IMR-90 (cell line): ENCODE measurements around the gene PRR5. TPM values are rescaled to one million over a fixed set of nuclear protein-coding genes. Genes with fewer than 3 reads are reported as not detected.

ENCODE experiments used
- ATAC-seq: fragments of 200-7000 bp; cut with Tn5 transposase; 2 replicates; pipeline ENCODE4 v1.9.1; 2020; ENCODE audit warnings: low read depth, mild to moderate bottlenecking, moderate library complexity
- BruUV-seq: library from RNA; stranded (reverse); fragments of 400-500 nt; replicated peaks from 2 replicates; lab custom pipeline; 2021; lab: Mats Ljungman, UMichigan
- CTCF ChIA-PET: fragments of 300-600 bp; formaldehyde crosslinking; extraction: SDS; loops from one replicate; lab custom pipeline; 2021; ENCODE audit warnings: antibody characterized with exemption; lab: Yijun Ruan, JAX
- POLR2A ChIA-PET: fragments of 300-600 bp; sonication (Branson Sonifier 250); formaldehyde crosslinking; loops from one replicate; lab custom pipeline; 2022; ENCODE audit warnings: antibody characterized with exemption; ENCODE audit not compliant: unreplicated experiment; lab: Charles Lee
- DNase-seq: peaks from one replicate; pipeline ENCODE4 v3.0.0; 2013
- H2AFZ ChIP-seq: replicated peaks from 2 replicates; pipeline ENCODE3; 2013; ENCODE audit warnings: low read length, mild to moderate bottlenecking; ENCODE audit not compliant: poor library complexity
- H2AK5ac ChIP-seq: 2 replicates; pipeline ENCODE4 v1.6.1; 2013; ENCODE audit warnings: low read depth, low read length, inconsistent platforms
- H2AK9ac ChIP-seq: replicated peaks from 2 replicates; pipeline ENCODE3; 2013; ENCODE audit warnings: mild to moderate bottlenecking, low read depth, low read length, moderate library complexity; ENCODE audit not compliant: poor library complexity
- H2BK120ac ChIP-seq: 2 replicates; pipeline ENCODE4 v1.6.1; 2013; ENCODE audit warnings: low read depth, low read length, inconsistent platforms
- H2BK15ac ChIP-seq: 3 replicates; pipeline ENCODE4 v1.6.1; 2013; ENCODE audit warnings: low read depth, low read length, inconsistent platforms
- H2BK20ac ChIP-seq: 2 replicates; pipeline ENCODE4 v1.6.1; 2013; ENCODE audit warnings: low read depth, mild to moderate bottlenecking, inconsistent platforms, low read length, moderate library complexity
- H2BK5ac ChIP-seq: 2 replicates; pipeline ENCODE4 v1.6.1; 2013; ENCODE audit warnings: mild to moderate bottlenecking, low read depth, low read length, inconsistent platforms; ENCODE audit not compliant: poor library complexity, severe bottlenecking
- H3K14ac ChIP-seq: replicated peaks from 2 replicates; pipeline ENCODE4 v1.6.1; 2013; ENCODE audit warnings: low read depth, low read length, inconsistent platforms
- H3K18ac ChIP-seq: 2 replicates; pipeline ENCODE4 v1.6.1; 2013; ENCODE audit warnings: low read depth, low read length, control low read depth
- H3K23ac ChIP-seq: 2 replicates; pipeline ENCODE4 v1.6.1; 2013; ENCODE audit warnings: low read depth, low read length, inconsistent platforms
- H3K27ac ChIP-seq: 2 replicates; pipeline ENCODE4 v1.5.1; 2013; ENCODE audit warnings: mild to moderate bottlenecking, control low read depth, low read length; ENCODE audit not compliant: insufficient read depth
- H3K27me3 ChIP-seq: 2 replicates; pipeline ENCODE4 v1.6.1; 2013; ENCODE audit warnings: low read length; ENCODE audit not compliant: control insufficient read depth, insufficient read depth
- H3K36me3 ChIP-seq: 2 replicates; pipeline ENCODE4 v1.6.1; 2013; ENCODE audit warnings: low read length, mixed read lengths; ENCODE audit not compliant: control insufficient read depth, insufficient read depth
- H3K4ac ChIP-seq: 2 replicates; pipeline ENCODE4 v1.6.1; 2013; ENCODE audit warnings: low read depth, low read length, inconsistent platforms
- H3K4me1 ChIP-seq: 2 replicates; pipeline ENCODE4 v1.6.1; 2013; ENCODE audit warnings: low read length, mixed read lengths; ENCODE audit not compliant: control insufficient read depth, insufficient read depth
- H3K4me2 ChIP-seq: 2 replicates; pipeline ENCODE4 v1.6.1; 2013; ENCODE audit warnings: low read depth, mild to moderate bottlenecking, control low read depth, low read length, moderate library complexity
- H3K4me3 ChIP-seq: 2 replicates; pipeline ENCODE4 v1.5.1; 2013; ENCODE audit warnings: low read depth, mild to moderate bottlenecking, control low read depth, low read length, moderate library complexity; ENCODE audit not compliant: insufficient read depth
- H3K56ac ChIP-seq: 2 replicates; pipeline ENCODE4 v1.6.1; 2013; ENCODE audit warnings: low read length, inconsistent platforms; ENCODE audit not compliant: insufficient read depth; ENCODE audit errors: extremely low read depth
- H3K79me1 ChIP-seq, 2 experiments: 2 replicates each; pipeline ENCODE4 v1.6.1; 2013; ENCODE audit warnings: low read length in 2 of 2, inconsistent platforms in 1 of 2, low read depth in 1 of 2
- H3K9ac ChIP-seq: 2 replicates; pipeline ENCODE4 v1.6.1; 2013; ENCODE audit warnings: low read depth, low read length, control low read depth
- H3K9me1 ChIP-seq: 2 replicates; pipeline ENCODE4 v1.6.1; 2013; ENCODE audit warnings: low read length, inconsistent platforms; ENCODE audit not compliant: insufficient read depth
- H3K9me3 ChIP-seq: 2 replicates; pipeline ENCODE4 v1.6.1; 2013; ENCODE audit warnings: low read length; ENCODE audit not compliant: control insufficient read depth, insufficient read depth
- H4K20me1 ChIP-seq: 2 replicates; pipeline ENCODE4 v1.6.1; 2013; ENCODE audit warnings: low read length, inconsistent platforms; ENCODE audit not compliant: insufficient read depth
- H4K5ac ChIP-seq: 2 replicates; pipeline ENCODE4 v1.6.1; 2013; ENCODE audit warnings: mild to moderate bottlenecking, low read depth, low read length, control low read depth
- H4K8ac ChIP-seq, 2 experiments: 2 replicates each; pipeline ENCODE4 v1.6.1; 2013; ENCODE audit warnings: low read depth in 2 of 2, low read length in 2 of 2, control low read depth in 1 of 2, inconsistent platforms in 1 of 2
- H4K91ac ChIP-seq: 2 replicates; pipeline ENCODE4 v1.6.1; 2013; ENCODE audit warnings: low read depth, low read length, inconsistent platforms; ENCODE audit not compliant: insufficient read depth
- BHLHE40 ChIP-seq: fragments of 150-350 bp; IDR thresholded peaks from 2 replicates; pipeline ENCODE4 v1.6.1; 2016; ENCODE audit warnings: mild to moderate bottlenecking, low read depth, low read length
- CHD1 ChIP-seq: IDR thresholded peaks from 2 replicates; pipeline ENCODE4 v1.6.1; 2012; ENCODE audit warnings: low read depth, low read length, improper control_type of control experiment
- CTCF ChIP-seq: conservative IDR thresholded peaks from 2 replicates; pipeline ENCODE4 v1.5.1; 2012; ENCODE audit warnings: mild to moderate bottlenecking, low read depth, low read length, improper control_type of control experiment
- FOS ChIP-seq: fragments of 150-350 bp; IDR thresholded peaks from 2 replicates; pipeline ENCODE4 v1.6.1; 2016; ENCODE audit warnings: low read depth, low read length
- MAFK ChIP-seq: IDR thresholded peaks from 2 replicates; pipeline ENCODE4 v1.6.1; 2012; ENCODE audit warnings: low read depth, low read length, improper control_type of control experiment
- MAZ ChIP-seq: IDR thresholded peaks from 2 replicates; pipeline ENCODE4 v1.6.1; 2012; ENCODE audit warnings: low read depth, mild to moderate bottlenecking, low read length, improper control_type of control experiment, moderate library complexity, borderline replicate concordance
- MXI1 ChIP-seq: IDR thresholded peaks from 2 replicates; pipeline ENCODE4 v1.6.1; 2012; ENCODE audit warnings: low read depth, mild to moderate bottlenecking, low read length, moderate library complexity, borderline replicate concordance
- NFE2L2 ChIP-seq: fragments of 150-350 bp; IDR thresholded peaks from 2 replicates; pipeline ENCODE4 v1.6.1; 2016; ENCODE audit warnings: low read depth, mild to moderate bottlenecking, low read length
- POLR2A ChIP-seq: IDR thresholded peaks from 2 replicates; pipeline ENCODE4 v1.6.1; 2012; ENCODE audit warnings: mild to moderate bottlenecking, low read depth, low read length
- RAD21 ChIP-seq: IDR thresholded peaks from 2 replicates; pipeline ENCODE4 v1.6.1; 2012; ENCODE audit warnings: low read length, improper control_type of control experiment
- RCOR1 ChIP-seq: IDR thresholded peaks from 2 replicates; pipeline ENCODE4 v1.6.1; 2012; ENCODE audit warnings: mild to moderate bottlenecking, low read length, improper control_type of control experiment; ENCODE audit not compliant: insufficient replicate concordance
- RFX5 ChIP-seq: IDR thresholded peaks from 2 replicates; pipeline ENCODE4 v1.8.0; 2012; ENCODE audit warnings: low read depth, mild to moderate bottlenecking, low read length, moderate library complexity
- SMC3 ChIP-seq: fragments of 150-350 bp; IDR thresholded peaks from 2 replicates; pipeline ENCODE4 v1.6.1; 2016; ENCODE audit warnings: low read depth, mild to moderate bottlenecking, antibody characterized with exemption, low read length, moderate library complexity
- WGBS, 2 experiments: methylation state at CpG; one replicate each; pipeline versions ENCODE4 v1.1.5 to v1.1.7; 2013; ENCODE audit warnings: missing lambda C conversion rate in 2 of 2; ENCODE audit not compliant: insufficient read length in 1 of 2; ENCODE audit errors: extremely low coverage in 2 of 2; 5-methylcytosine and 5-hydroxymethylcytosine counted together
- dilution Hi-C: fragments of 300-500 bp; cut with HindIII; formaldehyde crosslinking; loops from one replicate; pipeline ENCODE4 v1.14.3; 2018; ENCODE audit warnings: low sequenced_read_pairs; ENCODE audit not compliant: unreplicated experiment
- in situ Hi-C: fragments of 300-500 bp; cut with MboI; formaldehyde crosslinking; loops from 3 replicates; pipeline ENCODE4 v1.14.3; 2019; ENCODE audit warnings: low sequenced_read_pairs, inconsistent platforms, mixed read lengths
- intact Hi-C: fragments of 100-400 bp; cut with micrococcal nuclease; formaldehyde crosslinking; loops from 2 replicates; pipeline ENCODE4 v1.10.0; 2022
- polyA plus RNA-seq, 3 experiments: library from polyadenylated mRNA; depleted of rRNA; stranded (reverse); fragments of >200 nt; gene quantifications; 2 replicates each; pipeline ENCODE4 v1.2.3, GENCODE V29; 2012; ENCODE audit warnings: low replicate concordance in 1 of 3
- total RNA-seq: library from RNA; depleted of rRNA; stranded (reverse); fragments of >200 nt; gene quantifications from 2 replicates; pipeline ENCODE4 v1.2.3, GENCODE V29; 2012
- TF ChIP-seq, protein P1 (sequence below): fragments of 150-350 bp; IDR thresholded peaks from 2 replicates; pipeline ENCODE4 v1.6.1; 2017; ENCODE audit warnings: mild to moderate bottlenecking, antibody characterized with exemption, low read length, low read depth

The PRR5 gene
- total and polyA plus RNA-seq, 2 of the 4 experiments (the other 2 are of a cell fraction): 8.1 to 24.3 TPM

- no peak; the same call in 1 of the 2 replicates for TF ChIP-seq CTCF
Observed at GRCh38 chr22:44698531-44699421, 3.2 kb upstream of the PRR5 start (continued).

DNA sequence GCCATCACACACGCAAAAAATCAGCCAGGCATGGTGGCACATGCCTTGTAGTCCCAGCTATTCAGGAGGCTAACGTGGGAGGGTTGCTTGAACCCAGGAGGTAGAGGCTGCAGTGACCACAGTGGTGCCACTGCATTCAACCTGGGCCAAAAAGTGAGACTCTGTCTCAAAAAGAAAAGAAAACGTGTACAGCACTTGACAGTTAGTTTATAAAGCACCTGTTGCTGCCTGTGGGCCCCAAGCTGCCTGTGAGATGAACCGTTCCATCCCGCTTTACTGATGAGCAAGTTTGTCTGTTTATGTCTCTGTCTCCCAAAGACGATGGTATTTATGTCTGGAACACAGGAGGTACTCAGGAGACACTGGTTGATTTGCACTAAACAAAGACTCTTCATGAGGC lies 1.5 kb upstream of the PRR5 start:
- peak; percentile 36 for DNase-seq
- no TSS peak for BruUV-seq
- 0 out of 2 replicates have a peak overlapping the region, but pooled peaks have one; percentile 34 for H2BK20ac ChIP-seq
- TF ChIP-seq POLR2A (no peak), RAD21 (no peak), MAZ (no peak), MXI1 (no peak), MAFK (no peak), SMC3 (no peak), RCOR1 (no peak), BHLHE40 (no peak), RFX5 (no peak), CHD1 (no peak), FOS (no peak), NFE2L2 (no peak)
- TF ChIP-seq, protein P1, sequence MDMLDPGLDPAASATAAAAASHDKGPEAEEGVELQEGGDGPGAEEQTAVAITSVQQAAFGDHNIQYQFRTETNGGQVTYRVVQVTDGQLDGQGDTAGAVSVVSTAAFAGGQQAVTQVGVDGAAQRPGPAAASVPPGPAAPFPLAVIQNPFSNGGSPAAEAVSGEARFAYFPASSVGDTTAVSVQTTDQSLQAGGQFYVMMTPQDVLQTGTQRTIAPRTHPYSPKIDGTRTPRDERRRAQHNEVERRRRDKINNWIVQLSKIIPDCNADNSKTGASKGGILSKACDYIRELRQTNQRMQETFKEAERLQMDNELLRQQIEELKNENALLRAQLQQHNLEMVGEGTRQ: no peak

More for the DNA sequence above, 1.5 kb upstream of the PRR5 start:
- no peaks in the 10 kb centered on the region for H3K27me3 ChIP-seq
- H4K91ac ChIP-seq: peak overlapping the region; percentile 68; the same call in 1 of the 2 replicates
- no peak overlapping the region for H3K9ac ChIP-seq
- peak overlapping the region in 1 of 2 experiments; percentile 5; a peak in 2 of 4 replicates for H4K8ac ChIP-seq
- H3K79me1 ChIP-seq: peaks cover 12 to 30% of the 10 kb centered on the region in 2 experiments
- H3K4ac ChIP-seq: peak overlapping the region; percentile 59
- H2BK15ac ChIP-seq: peak overlapping the region; percentile 77; the same call in 2 of the 3 replicates
- WGBS, 2 experiments: 86% methylated on average over 1 of the region's 6 CpGs; no CpG with 5 or more reads in 1 of the 2 experiments
- ChIA-PET CTCF (no interaction called here), POLR2A (no interaction called here)
- peaks cover 14% of the 10 kb centered on the region; the same call in 1 of the 2 replicates for H3K9me1 ChIP-seq
- in situ Hi-C loops: no loop called here
- intact Hi-C loops: no loop called here
- H3K9me3 ChIP-seq: no peaks in the 10 kb centered on the region
- H2AK5ac ChIP-seq: peak overlapping the region; percentile 77; the same call in 1 of the 2 replicates
- H3K36me3 ChIP-seq: no peaks in the 10 kb centered on the region; the same call in 1 of the 2 replicates
- H2BK5ac ChIP-seq: no peak overlapping the region
- peak overlapping the region; percentile 33; the same call in 1 of the 2 replicates for H3K23ac ChIP-seq
- no peak for ATAC-seq
- H4K5ac ChIP-seq: no peak overlapping the region
- no peak overlapping the region for H2AFZ ChIP-seq
- no peak overlapping the region for H3K56ac ChIP-seq
- peak overlapping the region; percentile 78; the same call in 1 of the 2 replicates for H3K14ac ChIP-seq
- peak overlapping the region; percentile 74 for H2BK120ac ChIP-seq
- H4K20me1 ChIP-seq: peaks cover 17% of the 10 kb centered on the region
- no peak overlapping the region for H3K4me3 ChIP-seq
- H3K18ac ChIP-seq: peak overlapping the region; percentile 0; the same call in 1 of the 2 replicates
- H3K27ac ChIP-seq: no peak overlapping the region
- H3K4me1 ChIP-seq: peaks cover 38% of the 10 kb centered on the region
- dilution Hi-C loops: no loop called here
- H3K4me2 ChIP-seq: no peak overlapping the region
- peak overlapping the region; percentile 15 for H2AK9ac ChIP-seq
